Activated T-helper 1 cell treated with anti-CD3 and anti-CD28 coated beads, Interleukin-2, amount 50 U/mL, for 16 hours (primary cell): Measurements from ENCODE around the gene HDAC8.

ENCODE experiments used
- DNase-seq, 2 donors: peaks; one replicate each; pipeline ENCODE4 v3.0.0-alpha.2; 2020; ENCODE audit warnings: low read depth in 1 of 2, low spot score in 1 of 2

HDAC8 gene

GRCh38 chrX:72297953-72298730, 274.5 kb downstream of the HDAC8 start:
- DNase-seq, result no peak

- DNase-seq, result no peak
These were observed 275.7 kb downstream of the HDAC8 start for GRCh38 chrX:72296991-72297390.

GRCh38 chrX:72295745-72296144, 276.9 kb downstream of the HDAC8 start:
- DNase-seq, result no peak

DNA sequence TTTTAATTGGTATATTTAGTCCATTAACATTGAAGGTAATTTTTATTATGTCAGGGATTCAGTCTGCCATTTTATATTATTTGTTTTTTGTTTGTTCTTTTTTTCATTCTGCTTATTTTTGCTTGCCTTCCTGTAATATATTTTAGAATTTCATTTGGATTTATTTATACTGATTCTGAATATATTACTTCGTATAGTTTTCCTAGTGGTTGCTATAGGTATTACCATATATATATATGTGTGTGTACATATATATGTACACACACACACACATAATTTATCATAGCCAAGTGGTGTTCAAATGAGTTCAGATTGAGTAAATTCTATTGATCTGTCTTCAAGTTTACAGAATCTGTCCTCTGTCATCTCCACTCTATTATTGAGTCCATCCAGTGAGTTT, 278.1 kb downstream of the HDAC8 start:
- no peak for DNase-seq

- DNase-seq, result no peak
These were observed 290.3 kb downstream of the HDAC8 start for GRCh38 chrX:72282302-72282701.

DNA sequence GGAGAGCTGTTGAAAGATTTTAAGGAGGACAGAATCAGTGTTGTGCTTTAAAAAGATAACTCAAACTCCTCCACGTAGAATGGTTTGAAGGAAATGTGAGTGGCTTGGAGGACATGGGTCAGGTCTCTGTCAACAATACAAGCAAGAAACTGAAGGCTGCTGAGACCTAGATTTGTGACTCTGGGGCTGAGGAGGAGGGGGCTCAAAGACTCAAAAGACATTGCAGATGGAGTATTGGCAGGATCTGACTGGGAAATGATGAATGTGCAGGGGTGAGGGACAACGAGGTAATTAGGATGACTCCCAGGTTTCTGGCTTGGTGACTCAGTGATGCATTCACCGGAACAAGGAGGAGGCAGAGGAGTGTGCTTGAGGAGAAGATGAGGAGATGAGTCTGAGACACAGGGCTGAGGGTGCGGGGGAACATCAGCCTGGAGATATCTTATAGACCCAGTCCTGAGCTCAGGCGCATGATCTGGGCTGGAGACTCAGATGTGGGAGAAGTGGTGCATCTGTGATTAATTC, 292.3 kb downstream of the HDAC8 start:
- no peak for DNase-seq
